Lower leg skin (tissue), 4 donors: ENCODE measurements around the gene EEF2KMT. TPM values are rescaled to one million over a fixed set of nuclear protein-coding genes. Genes with fewer than 3 reads are reported as not detected.
"Not testable (repeated sequence)": the region's sequence is repeated elsewhere in the genome, so short reads cannot be mapped to it uniquely, and the experiment has no call there.

Experiments
- DNase-seq, 2 donors: peaks; one replicate each; pipeline ENCODE4 v3.0.0-alpha.2; 2019; ENCODE audit warnings: low spot score in 2 of 2
- H3K4me3 ChIP-seq: fragments of 200-600 bp; sonication (generic); 2 replicates; pipeline ENCODE4 v1.5.1; 2017; ENCODE audit warnings: mild to moderate bottlenecking, low read depth; ENCODE audit not compliant: poor library complexity, severe bottlenecking
- CTCF ChIP-seq, 3 donors: fragments of 450-650 bp; IDR thresholded peaks; one replicate each; pipeline ENCODE4 v1.5.1; 2016; ENCODE audit warnings: antibody characterized with exemption in 3 of 3, mild to moderate bottlenecking in 3 of 3, moderate library complexity in 2 of 3
- POLR2A ChIP-seq, 2 donors: fragments of 450-650 bp; IDR thresholded peaks; one replicate each; pipeline ENCODE4 v1.6.1; 2016 to 2017; ENCODE audit warnings: antibody characterized with exemption in 2 of 2, mild to moderate bottlenecking in 1 of 2, moderate library complexity in 1 of 2
- WGBS, 2 donors: methylation state at CpG; one replicate each; pipeline ENCODE4 v1.1.5; 2018; 5-methylcytosine and 5-hydroxymethylcytosine counted together
- intact Hi-C: fragments of 100-400 bp; cut with DNase I; formaldehyde crosslinking; loops from one replicate; pipeline ENCODE4 v1.15.0; 2023; ENCODE audit warnings: low total_unique reads
- total RNA-seq, 4 donors: library from RNA; depleted of rRNA; stranded (reverse); fragments of >200 nt; gene quantifications; one replicate each; pipeline ENCODE4 v1.1.0, GENCODE V29; 2016

Gene EEF2KMT
- total RNA-seq, 4 donors from 2014 or later, result 6.6 to 10.2 (median 8.9) TPM

GRCh38 chr16:5045499-5046115, 52.0 kb downstream of the EEF2KMT start:
- DNase-seq, result no peak
- WGBS, 2 donors, result 87 to 97% methylated on average over 9 to 10 of the region's 10 CpGs
- intact Hi-C loops, result no loop called here
- no peak overlapping the region for H3K4me3 ChIP-seq
- TF ChIP-seq CTCF (IDR thresholded peaks at IDR 0.05), result no peak
- TF ChIP-seq POLR2A (IDR thresholded peaks at IDR 0.05), result no peak

- DNase-seq, intact Hi-C loops, H3K4me3 ChIP-seq: not testable (repeated sequence)
- WGBS, 2 donors, result 93 to 94% methylated on average over 11 of the region's 11 CpGs
Observed at GRCh38 chr16:5044581-5044980, 53.0 kb downstream of the EEF2KMT start.

GRCh38 chr16:5044011-5044540, 53.5 kb downstream of the EEF2KMT start:
- no peak overlapping the region for H3K4me3 ChIP-seq
- TF ChIP-seq CTCF (IDR thresholded peaks at IDR 0.05) (no peak), POLR2A (IDR thresholded peaks at IDR 0.05) (no peak)
- intact Hi-C loops, result no loop called here
- DNase-seq, result no peak
- 93 to 96% methylated on average over 8 of the region's 8 CpGs for WGBS, 2 donors

- no peak for TF ChIP-seq CTCF (IDR thresholded peaks at IDR 0.05)
- TF ChIP-seq POLR2A (IDR thresholded peaks at IDR 0.05), result no peak
- intact Hi-C loops, result no loop called here
- 62 to 70% methylated on average over 14 of the region's 14 CpGs for WGBS, 2 donors
- no peak for DNase-seq
- no peak overlapping the region for H3K4me3 ChIP-seq
Observed at GRCh38 chr16:5042574-5043171, 54.9 kb downstream of the EEF2KMT start.

GRCh38 chr16:5041600-5042133, 55.9 kb downstream of the EEF2KMT start:
- TF ChIP-seq CTCF (IDR thresholded peaks at IDR 0.05) (no peak), POLR2A (IDR thresholded peaks at IDR 0.05) (no peak)
- WGBS, 2 donors, result 71 to 76% methylated on average over 12 of the region's 12 CpGs

GRCh38 chr16:5040451-5040850, 57.1 kb downstream of the EEF2KMT start:
- TF ChIP-seq CTCF (IDR thresholded peaks at IDR 0.05) (no peak), POLR2A (IDR thresholded peaks at IDR 0.05) (no peak)
- 63 to 71% methylated on average over 7 of the region's 7 CpGs for WGBS, 2 donors
- DNase-seq, result no peak
- no peak overlapping the region for H3K4me3 ChIP-seq
- intact Hi-C loops, result no loop called here

More at GRCh38 chr16:5041600-5042133, 55.9 kb downstream of the EEF2KMT start:
- DNase-seq, result no peak
- intact Hi-C loops, result no loop called here
- no peak overlapping the region for H3K4me3 ChIP-seq
